Embryonic facial prominence (tissue), 1 donor: ENCODE results near the gene RSRC1.
A peak's percentile ranks its signal among the peaks of the same experiment; 100 is the strongest.
"Not testable (repeated sequence)": the region's sequence is repeated elsewhere in the genome, so short reads cannot be mapped to it uniquely, and the experiment has no call there.

Experiments used
- DNase-seq: peaks from one replicate; pipeline ENCODE4 v3.0.0-alpha.2; 2016; ENCODE audit errors: extremely low spot score

The RSRC1 gene

DNA sequence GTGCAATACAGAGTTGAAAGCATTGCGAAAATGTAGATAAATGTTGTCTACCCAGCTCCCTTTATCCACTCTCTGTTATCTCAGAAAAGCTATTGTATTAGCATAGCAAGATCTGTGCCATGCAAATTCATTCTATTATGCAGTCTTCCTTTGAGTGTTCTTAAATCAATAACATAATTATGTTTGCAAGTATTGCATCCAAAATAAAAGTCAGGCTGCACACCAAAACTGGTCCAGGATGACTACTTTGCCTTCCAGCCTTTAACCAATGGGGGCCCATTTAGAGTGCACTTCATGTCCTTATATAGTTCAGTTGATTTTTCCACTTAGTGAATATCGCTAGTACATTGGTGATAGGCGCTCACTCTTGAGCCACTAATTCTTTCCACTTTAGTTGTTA, 353.7 kb downstream of the RSRC1 start:
- no peak for DNase-seq

DNA sequence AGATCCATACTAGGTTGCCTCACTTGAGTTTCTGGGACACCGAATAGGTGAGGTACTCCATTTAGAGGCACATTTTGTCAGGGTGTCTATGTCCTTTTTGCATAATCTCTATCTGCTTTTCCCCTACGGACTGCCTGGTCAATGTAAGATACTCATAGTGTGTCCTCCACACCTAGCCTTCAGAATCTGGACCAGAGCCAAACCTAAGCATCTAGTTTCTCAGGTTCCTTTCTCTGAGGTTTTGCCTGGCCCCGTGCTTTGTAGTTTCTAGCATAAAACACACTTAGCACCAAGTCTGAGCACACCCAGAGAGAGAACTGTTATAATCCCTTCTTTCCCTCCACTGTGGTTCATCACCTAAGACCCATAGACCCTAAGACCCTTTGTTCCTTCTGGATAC, 355.2 kb downstream of the RSRC1 start:
- no peak for DNase-seq

DNA sequence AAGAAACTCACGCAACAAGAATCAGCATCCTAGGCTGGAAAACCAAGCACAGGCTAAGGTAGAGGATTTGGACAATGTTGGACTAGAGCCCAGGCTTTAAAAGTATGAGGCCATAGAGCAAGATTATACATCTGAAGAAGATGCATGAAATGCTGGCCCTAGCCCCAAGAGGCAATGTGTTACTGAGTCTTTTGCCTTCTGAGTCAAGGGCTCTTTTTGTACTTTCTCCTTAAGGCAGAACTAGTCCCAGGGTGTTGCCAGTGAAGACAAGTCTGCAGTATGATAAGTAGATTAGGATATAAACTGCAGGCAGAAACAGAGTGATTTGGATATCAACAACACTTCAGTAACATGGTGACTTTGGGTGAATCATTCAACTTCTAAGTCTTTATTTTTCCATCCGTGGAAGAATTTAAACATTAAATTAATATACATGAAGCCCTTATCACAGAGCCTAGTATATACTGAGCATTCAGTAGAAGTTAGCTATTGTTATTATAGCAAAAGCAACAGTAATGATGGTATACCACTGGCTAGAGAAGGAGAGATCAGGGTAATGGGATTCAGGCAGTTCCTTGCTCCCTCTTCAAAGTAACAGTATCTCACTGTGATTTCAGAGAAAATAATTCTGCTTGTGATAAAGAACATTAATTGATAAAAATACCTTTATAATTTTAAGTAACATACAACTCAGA, 361.2 kb downstream of the RSRC1 start:
- no peak for DNase-seq

DNA sequence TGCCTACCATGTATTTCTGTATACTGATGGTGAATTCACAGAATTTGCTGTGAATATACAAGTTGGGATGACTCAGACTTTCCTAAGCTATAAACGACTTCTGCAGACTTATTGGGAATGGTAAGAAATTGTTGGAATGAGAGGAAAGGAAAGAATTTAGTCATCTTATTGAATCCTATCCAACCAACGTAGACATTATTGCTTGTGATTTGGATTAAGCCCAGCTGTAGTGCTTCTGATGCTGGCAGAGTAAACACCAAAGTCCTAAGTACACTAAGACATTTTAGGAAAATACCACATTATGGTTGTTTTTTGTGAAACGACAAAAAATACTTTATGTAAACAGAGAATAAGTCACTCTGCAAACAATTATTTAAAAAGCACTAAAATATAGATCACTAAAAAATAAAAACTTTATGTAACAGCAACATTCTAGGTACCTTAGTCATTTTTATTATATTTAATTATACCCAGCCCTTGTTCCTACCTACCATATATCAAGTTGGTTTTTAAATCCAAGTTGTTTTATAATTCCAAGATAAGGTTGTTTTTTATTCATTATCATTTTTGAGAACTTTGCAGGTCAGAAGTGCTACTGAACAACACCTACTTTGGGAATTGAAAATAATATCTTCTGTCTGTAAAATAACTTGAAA, 361.9 kb downstream of the RSRC1 start:
- peak; percentile 43 for DNase-seq

DNA sequence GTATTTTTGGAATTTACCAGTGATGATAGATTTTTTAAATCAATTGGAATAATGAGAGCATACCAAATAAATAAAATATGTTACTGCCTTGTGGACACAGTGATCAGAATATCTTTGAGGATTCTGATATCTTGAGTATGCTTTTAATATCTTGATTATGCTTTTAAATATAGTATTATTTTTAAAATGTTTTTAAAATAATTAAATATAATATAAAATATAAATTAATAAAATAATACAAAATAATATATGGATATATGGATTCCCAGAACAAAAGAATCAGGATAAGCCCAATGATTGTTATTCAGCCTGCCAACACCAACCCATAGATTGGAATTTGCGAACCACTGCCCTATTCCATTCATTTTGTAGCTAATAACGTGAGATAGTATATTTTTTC, 369.2 kb downstream of the RSRC1 start:
- DNase-seq: no peak

DNA sequence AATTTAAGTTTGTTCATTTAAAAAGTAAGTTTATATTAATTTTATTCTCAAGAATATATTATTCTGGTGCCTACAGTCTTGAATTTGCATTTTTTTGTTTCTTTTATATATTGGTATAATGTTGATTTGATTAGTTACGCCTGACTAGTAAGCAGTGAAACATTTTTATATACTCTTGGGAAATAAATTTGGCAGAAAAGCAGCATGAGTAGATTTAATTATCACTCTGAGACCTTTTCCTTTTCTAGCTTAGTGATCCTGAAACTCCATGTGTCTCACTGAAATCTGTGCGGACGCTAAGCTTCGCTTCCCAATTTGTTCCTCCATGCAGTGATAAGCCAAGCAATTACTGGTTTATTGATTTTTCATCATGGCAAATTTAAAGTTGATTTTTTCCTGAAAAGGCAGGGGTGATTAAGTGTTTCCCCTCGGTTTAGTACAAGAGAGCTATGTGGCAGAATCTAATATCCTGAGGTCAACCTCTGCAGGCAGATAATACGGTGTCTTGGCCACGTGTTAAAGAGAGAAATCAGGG, 373.9 kb downstream of the RSRC1 start:
- DNase-seq: no peak

DNA sequence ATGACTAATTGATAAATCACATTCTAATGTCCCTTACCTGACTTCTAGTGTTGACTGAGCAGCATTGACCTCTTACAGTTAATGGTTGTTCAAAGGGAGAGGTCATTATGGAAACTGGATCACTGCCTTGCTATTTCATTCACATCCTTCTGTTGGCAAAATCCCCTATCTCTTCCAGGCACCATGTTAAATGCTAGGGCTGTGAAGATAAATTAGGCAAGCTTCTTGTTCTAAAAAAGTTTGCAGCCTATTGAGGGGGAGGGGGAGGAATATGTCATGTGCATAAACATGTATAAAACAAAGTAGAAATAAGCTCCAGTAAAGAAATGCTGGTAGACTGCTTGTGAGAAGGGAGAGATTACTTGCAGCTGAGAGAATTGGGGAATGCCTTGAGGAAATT, 376.3 kb downstream of the RSRC1 start:
- no peak for DNase-seq

DNA sequence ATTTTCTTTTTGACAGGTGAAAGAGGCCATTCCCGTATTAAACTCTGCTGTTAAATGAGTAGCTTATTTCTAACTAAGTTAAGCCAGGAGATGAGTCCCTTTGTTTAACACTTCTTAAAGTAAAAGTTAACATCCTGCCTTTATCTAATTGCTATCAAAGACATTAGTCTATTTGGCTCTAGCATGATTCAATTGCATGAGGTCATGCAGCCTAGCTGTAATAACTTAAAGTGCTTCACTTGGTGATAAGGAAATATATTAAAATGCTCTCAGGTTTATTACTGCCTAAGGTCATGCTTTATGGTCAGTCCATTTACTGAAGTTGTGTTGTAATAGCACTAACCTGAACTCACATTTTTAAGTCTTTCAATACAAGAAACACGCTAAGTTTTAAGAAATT, 378.8 kb downstream of the RSRC1 start:
- DNase-seq: no peak

DNA sequence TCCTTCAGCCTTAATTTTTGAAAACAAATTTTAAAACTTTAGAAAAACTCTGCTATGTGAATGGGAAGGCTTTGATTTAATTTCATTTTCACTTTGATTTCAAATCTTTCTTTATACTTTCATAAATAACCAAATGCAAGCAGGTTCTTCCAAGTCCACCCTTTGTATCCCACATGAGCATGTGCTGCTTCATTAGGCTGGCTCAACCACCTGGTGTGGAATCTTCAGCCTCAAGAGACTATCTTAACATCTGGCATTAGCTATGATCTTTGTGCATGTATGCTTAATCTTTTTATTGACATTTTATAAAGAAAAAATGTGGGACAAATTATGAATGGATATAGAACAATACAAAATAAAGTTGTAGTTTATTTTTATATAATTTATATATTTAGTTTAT, 379.3 kb downstream of the RSRC1 start:
- no peak for DNase-seq

DNA sequence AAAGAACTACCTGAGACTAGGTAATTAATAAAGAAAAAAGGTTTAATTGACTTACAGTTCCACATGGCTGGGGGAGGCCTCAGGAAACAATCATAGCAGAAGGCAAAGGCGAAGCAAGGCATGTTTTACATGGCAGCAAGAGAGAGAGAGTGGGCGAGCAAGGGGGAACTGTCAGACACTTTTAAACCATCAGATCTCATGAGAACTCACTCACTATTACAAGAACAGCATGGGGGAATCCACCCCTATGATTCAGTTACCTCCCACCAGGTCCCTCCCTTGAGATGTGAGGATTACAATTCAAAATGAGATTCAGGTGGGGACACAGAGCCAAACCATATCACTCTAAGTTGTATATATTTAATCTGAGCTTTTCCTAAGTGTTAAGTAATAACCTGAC, 382.1 kb downstream of the RSRC1 start:
- no peak for DNase-seq

DNA sequence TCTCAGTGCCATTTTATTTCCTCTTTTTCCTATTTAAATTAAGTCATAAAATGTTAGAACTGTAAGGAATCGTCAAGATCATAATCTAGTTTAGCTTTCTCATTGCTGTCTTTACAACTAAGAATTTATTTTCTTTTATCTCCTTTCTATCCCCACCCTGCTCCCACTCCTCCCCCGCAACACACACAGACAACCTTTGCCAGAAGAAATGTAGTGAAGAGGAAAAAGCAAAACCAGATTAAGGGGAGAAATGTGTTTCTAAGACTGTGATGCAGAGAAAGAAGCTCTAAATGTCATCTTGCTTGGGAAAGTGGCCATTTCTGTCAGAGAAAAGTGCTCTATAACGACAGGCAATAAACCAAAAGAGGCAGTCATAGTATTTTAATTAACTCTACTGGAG, 382.8 kb downstream of the RSRC1 start:
- no peak for DNase-seq

DNA sequence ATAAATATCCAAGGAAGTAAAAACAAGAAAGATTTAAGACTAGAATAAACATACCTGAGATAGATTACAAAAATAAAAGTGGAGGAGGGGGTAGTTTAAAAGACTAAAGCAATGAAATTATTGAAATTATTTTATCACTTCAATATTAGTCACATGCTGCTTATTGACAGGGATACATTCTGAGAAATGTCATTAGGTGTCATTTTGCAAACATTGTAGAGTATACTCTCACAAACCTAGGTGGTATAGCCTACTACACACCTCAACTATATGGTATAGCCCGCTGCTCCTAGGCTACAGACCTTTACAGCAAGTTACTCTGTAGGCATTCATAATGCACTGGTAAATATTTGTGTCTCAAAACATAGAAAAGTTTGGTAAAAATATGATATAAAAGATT, 384.0 kb downstream of the RSRC1 start:
- DNase-seq: no peak

DNA sequence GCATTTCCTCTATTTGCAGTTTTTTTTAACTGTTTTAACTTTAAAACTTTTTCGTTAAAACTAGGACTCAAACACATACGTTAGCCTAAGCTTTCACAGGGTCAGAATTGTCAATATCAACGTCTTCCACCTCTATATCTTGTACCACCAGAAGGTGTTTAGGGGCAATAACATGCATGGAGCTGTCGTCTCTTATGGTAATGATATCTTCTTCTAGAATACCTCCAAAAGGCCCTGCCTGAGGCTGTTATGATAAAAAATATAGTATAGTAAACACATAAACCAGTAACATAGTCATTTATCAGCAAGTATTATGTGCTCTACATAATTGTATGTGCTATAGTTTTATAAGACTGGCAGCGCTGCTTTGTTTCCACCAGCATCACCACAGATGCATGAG, 384.8 kb downstream of the RSRC1 start:
- DNase-seq: no peak

DNA sequence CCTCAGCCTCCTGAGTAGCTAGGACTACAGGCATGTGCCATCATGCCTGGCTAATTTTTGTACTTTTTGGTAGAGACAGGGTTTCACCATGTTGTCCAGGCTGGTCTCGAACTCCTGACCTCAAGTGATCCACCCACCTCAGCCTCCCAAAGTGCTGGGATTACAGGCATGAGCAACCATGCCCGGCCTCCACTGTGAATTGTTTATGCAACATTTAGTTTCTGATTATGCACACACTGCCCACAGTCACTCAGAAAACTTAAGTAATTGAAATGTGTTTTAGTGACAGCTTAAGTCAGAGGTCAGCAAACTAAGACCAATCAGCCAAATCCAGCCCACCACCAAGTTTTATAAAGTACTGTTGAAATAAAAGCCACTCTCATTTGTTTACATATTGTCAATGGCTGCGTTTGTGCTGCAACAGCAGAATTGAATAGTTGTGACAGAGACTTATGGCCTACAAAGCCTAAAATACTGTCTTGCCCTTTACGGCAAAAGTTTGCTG, 385.6 kb downstream of the RSRC1 start:
- DNase-seq: not testable (repeated sequence)

DNA sequence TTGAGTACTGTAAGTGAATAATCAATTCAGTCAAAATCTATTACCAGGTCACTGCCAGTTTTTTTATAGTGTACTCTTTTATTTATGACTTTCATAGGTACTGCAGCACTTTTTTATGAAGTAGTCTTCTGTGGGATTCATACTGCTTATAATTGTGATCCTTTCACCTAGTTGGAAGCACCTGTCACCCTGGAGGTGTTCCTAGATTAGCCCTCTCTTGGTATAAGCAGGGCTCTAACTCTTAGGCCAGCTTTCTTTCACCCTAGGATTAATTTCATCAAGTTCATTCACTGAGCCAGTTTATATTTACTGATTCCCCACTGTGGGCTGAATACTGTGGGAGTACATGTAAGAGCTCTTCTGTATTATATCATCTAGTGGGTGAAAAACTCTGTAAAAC, 395.2 kb downstream of the RSRC1 start:
- DNase-seq: no peak

DNA sequence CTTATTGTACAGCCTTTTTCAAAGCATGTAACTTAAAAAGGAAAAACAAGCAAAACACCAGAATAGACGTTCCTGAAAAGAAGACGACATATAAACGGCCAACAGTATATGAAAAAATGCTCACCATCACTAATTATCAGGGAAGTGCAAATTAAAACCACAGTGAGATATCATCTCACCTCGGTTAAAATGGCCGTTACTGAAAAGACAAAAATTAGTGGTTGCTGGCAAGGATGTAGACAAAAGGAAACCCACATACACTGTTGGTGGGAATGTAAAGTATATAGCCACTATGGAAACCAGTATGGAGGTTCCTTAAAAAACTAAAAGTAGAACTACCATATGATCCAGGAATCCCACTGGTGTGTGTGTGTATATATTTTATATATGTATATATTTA, 396.6 kb downstream of the RSRC1 start:
- DNase-seq: no peak

DNA sequence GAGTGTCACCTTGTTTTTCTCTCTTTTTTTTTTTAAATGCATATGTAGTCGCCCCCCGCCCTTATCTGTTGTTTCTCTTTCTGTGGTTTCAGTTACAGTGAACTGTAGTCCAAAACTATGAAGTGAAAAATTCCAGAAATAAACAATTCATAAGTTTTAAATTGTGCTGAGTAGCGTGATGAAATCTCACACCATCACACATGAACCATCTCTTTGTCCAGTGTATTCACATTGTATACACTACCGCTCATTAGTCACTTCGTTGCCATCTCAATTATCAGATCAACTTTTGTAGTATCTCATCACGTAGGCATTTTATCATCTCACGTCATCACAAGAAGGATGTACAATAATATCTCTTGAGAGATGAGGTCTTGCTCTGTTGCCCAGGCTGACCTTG, 398.6 kb downstream of the RSRC1 start:
- DNase-seq: no peak

DNA sequence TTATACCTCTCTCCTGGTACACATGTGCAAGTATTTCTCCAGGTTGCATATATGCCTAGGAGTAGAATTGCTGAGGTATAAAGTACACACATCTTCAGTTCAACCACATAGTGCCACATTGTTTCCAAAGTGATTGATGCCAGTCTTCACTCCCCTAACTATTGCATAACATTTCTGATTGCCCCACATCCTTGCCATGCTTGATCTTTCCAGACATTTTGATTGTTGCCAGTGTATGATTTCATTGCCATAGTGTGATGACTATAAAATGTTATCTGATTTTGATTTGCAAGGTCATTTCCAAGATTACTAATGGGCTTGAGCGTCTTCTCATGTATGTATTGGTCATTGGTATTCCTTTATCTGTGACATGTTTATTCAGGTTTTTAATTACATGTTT, 400.0 kb downstream of the RSRC1 start:
- no peak for DNase-seq

DNA sequence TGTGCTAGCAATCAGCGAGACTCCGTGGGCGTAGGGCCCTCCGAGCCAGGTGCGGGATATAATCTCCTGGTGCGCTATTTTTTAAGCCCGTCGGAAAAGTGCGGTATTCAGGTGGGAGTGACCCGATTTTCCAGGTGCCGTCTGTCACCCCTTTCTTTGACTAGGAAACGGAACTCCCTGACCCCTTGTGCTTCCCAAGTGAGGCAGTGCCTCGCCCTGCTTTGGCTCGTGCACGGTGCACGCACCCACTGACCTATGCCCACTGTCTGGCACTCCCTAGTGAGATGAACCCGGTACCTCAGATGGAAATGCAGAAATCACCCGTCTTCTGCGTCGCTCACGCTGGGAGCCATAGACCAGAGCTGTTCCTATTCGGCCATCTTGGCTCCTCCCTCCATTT, 406.8 kb downstream of the RSRC1 start:
- DNase-seq: not testable (repeated sequence)

DNA sequence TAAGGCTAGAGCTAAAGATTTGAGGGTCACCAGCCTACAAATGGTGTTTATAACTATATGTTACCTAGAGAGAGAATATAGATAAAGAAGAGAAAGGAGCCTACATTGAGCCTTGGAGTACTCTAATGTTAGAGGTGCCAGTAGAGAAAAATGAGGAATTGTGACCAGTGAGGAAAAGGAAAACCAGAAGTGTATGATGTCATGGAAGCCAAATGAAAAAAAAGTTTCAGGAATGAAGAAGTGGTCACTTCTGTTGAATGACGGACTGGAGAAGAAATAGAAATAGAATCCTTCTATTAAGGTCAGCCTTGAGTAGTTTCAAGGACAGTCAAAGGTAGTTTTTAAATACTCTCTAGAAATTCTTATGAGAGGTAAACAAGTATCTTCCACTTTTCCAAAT, 409.9 kb downstream of the RSRC1 start:
- DNase-seq: no peak

DNA sequence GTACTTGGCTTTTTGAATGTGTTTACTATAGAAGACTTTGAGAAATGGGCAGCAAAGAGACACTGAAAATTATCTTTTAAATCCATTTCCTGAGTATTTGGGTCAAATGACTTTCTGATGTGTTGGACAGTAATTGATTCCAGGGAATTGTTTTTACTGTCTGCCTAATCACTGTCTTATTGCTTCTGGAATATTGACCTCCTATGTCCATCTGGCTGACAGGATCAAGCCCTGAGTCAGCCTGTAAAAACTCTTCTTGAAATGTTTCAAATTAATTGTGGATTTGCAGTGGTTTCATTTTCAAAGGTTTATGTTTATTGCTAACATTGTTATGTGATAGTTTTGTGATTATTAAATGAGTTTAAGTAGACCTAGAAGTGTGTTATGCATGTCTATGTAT, 410.5 kb downstream of the RSRC1 start:
- no peak for DNase-seq

DNA sequence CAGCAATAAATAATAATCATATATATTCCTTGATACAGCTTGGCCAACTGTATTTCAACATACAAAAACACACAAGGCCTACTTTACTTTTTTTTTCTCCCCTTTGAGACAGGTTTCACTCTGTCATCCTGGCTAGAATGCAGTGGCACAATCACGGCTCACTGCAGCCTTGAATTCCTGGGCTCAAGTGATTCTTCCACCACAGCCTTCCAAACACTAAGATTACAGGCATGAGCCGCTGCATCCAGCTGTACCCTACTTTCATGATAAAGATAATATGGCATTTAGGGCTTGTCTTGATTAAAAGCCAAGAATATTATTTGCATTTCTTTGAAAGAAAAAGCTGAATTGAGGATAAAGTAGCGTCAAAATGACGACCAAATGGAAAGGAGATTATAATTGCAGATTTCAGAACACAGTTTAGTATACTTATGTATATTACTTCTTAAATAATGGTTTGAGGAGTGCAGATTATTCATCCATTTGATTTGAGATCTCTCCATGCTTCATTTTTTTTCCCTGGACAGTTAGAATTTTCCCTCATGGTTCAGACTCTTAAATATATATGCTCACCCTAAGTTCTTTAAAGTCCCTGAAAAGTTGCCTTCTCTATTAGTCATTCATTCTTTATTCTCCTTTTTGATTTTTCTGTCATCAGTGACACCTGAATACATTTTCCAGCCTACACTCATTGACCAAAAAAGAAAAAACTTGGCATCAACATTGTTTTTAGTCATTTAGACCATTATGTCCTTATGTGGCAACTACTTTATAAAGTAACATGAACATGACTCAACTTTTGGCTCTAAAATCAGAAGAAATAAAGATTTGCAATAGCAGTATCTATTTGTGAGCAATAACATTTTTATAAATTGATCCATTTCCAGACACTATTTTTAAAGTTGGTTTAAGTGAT, 412.6 kb downstream of the RSRC1 start:
- DNase-seq: no peak
